Astrocyte (in vitro differentiated cells and primary cell): ENCODE results near the gene SBF2. TPM values are rescaled to one million over a fixed set of nuclear protein-coding genes. Genes with fewer than 3 reads are reported as not detected.

ENCODE experiments used
- DNase-seq: peaks from one replicate; pipeline ENCODE4 v3.0.0-alpha.2; 2010; ENCODE audit warnings: low read depth
- FAIRE-seq: peaks from 2 replicates; lab custom pipeline; 2011; peaks lifted over from hg19 to GRCh38; lab: Jason Lieb, UNC
- H2AFZ ChIP-seq: 2 replicates; pipeline ENCODE4 v1.6.0; 2012; ENCODE audit warnings: low read depth, low read length, inconsistent platforms
- H3K27ac ChIP-seq: 2 replicates; pipeline ENCODE4 v1.5.1; 2011; ENCODE audit warnings: low read depth, low read length, inconsistent platforms
- H3K27me3 ChIP-seq: 2 replicates; pipeline ENCODE4 v1.6.0; 2011; ENCODE audit warnings: low read length, inconsistent platforms; ENCODE audit not compliant: insufficient read depth
- H3K36me3 ChIP-seq: 2 replicates; pipeline ENCODE4 v1.5.1; 2011; ENCODE audit warnings: low read length, inconsistent platforms; ENCODE audit not compliant: insufficient read depth
- H3K4me1 ChIP-seq: 2 replicates; pipeline ENCODE4 v1.5.1; 2011; ENCODE audit warnings: low read length, inconsistent platforms; ENCODE audit not compliant: insufficient read depth
- H3K4me2 ChIP-seq: 2 replicates; pipeline ENCODE4 v1.6.0; 2012; ENCODE audit warnings: low read length, inconsistent platforms
- H3K4me3 ChIP-seq: 2 replicates; pipeline ENCODE4 v1.5.1; 2011; ENCODE audit warnings: low read depth, mild to moderate bottlenecking, low read length, inconsistent platforms; ENCODE audit not compliant: insufficient read depth
- H3K79me2 ChIP-seq: 2 replicates; pipeline ENCODE4 v1.6.0; 2012; ENCODE audit warnings: mild to moderate bottlenecking, low read length, inconsistent platforms; ENCODE audit not compliant: insufficient read depth
- H3K9ac ChIP-seq: 2 replicates; pipeline ENCODE4 v1.6.0; 2012; ENCODE audit warnings: mild to moderate bottlenecking, low read length, inconsistent platforms
- H3K9me3 ChIP-seq: 2 replicates; pipeline ENCODE4 v1.5.1; 2012; ENCODE audit warnings: low read depth, mild to moderate bottlenecking, low read length, inconsistent platforms; ENCODE audit not compliant: insufficient read depth
- H4K20me1 ChIP-seq: 2 replicates; pipeline ENCODE4 v1.6.0; 2012; ENCODE audit warnings: low read length, inconsistent platforms; ENCODE audit not compliant: insufficient read depth
- H3K27ac Mint-ChIP-seq: one replicate; pipeline ENCODE4 v1.8.0; 2021; ENCODE audit warnings: mild to moderate bottlenecking, mixed read lengths; ENCODE audit not compliant: unreplicated experiment
- H3K27me3 Mint-ChIP-seq: one replicate; pipeline ENCODE4 v1.8.0; 2021; ENCODE audit warnings: low read depth, mixed read lengths; ENCODE audit not compliant: unreplicated experiment
- H3K36me3 Mint-ChIP-seq: one replicate; pipeline ENCODE4 v1.8.0; 2021; ENCODE audit warnings: low read depth, mixed read lengths; ENCODE audit not compliant: unreplicated experiment
- H3K4me1 Mint-ChIP-seq: one replicate; pipeline ENCODE4 v1.8.0; 2021; ENCODE audit warnings: low read depth, mixed read lengths; ENCODE audit not compliant: unreplicated experiment
- H3K4me3 Mint-ChIP-seq: one replicate; pipeline ENCODE4 v1.8.0; 2021; ENCODE audit warnings: mild to moderate bottlenecking, moderate library complexity, mixed read lengths; ENCODE audit not compliant: unreplicated experiment
- H3K9me3 Mint-ChIP-seq: one replicate; pipeline ENCODE4 v1.8.0; 2021; ENCODE audit warnings: mild to moderate bottlenecking, mixed read lengths; ENCODE audit not compliant: unreplicated experiment
- EZH2 ChIP-seq: IDR thresholded peaks from 2 replicates; pipeline ENCODE4 v1.6.1; 2012; ENCODE audit warnings: mild to moderate bottlenecking, low read length, inconsistent platforms; ENCODE audit not compliant: insufficient read depth
- total RNA-seq: library from RNA; stranded (reverse); gene quantifications from 2 replicates; pipeline ENCODE4 v1.2.1, GENCODE V29; 2021
- TF ChIP-seq, protein P1 (sequence below): IDR thresholded peaks from 2 replicates; pipeline ENCODE4 v1.5.1; 2011; ENCODE audit warnings: low read depth, mild to moderate bottlenecking, inconsistent platforms, low read length, moderate library complexity; ENCODE audit not compliant: insufficient read depth

Gene SBF2
- total RNA-seq, 1 donor from 2014 or later: 50.0 TPM

DNA sequence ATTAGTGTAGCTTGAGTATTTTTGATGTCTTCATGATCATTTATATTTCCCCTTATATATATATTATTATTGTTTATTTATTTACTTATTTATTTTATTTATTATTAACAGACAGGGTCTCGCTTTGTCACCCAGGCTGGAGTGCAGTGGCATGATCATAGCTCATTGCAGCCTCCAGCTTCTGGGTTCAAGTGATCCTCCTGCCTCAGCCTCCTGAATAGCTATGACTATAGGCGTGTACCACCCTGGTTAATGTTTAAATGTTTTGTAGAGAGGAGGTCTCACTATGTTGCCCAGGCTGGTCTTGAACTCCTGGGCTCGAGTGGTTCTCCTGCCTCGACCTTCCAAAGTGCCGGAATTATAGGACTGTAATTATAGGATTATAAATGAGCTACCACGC lies 21.1 kb upstream of the SBF2 start:
- H3K4me3 ChIP-seq: no peak overlapping the region
- Mint-ChIP-seq H3K27me3 (no peaks in the 10 kb centered on the region), H3K27ac (no peak overlapping the region), H3K4me3 (no peak overlapping the region), H3K36me3 (no peaks in the 10 kb centered on the region), H3K9me3 (peaks cover 2% of the 10 kb centered on the region), H3K4me1 (peaks cover 7% of the 10 kb centered on the region)
- TF ChIP-seq, protein P1, sequence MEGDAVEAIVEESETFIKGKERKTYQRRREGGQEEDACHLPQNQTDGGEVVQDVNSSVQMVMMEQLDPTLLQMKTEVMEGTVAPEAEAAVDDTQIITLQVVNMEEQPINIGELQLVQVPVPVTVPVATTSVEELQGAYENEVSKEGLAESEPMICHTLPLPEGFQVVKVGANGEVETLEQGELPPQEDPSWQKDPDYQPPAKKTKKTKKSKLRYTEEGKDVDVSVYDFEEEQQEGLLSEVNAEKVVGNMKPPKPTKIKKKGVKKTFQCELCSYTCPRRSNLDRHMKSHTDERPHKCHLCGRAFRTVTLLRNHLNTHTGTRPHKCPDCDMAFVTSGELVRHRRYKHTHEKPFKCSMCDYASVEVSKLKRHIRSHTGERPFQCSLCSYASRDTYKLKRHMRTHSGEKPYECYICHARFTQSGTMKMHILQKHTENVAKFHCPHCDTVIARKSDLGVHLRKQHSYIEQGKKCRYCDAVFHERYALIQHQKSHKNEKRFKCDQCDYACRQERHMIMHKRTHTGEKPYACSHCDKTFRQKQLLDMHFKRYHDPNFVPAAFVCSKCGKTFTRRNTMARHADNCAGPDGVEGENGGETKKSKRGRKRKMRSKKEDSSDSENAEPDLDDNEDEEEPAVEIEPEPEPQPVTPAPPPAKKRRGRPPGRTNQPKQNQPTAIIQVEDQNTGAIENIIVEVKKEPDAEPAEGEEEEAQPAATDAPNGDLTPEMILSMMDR: no peak
- no peak for TF ChIP-seq EZH2
- H3K9me3 ChIP-seq: no peaks in the 10 kb centered on the region
- no peaks in the 10 kb centered on the region for H4K20me1 ChIP-seq
- no peak overlapping the region for H3K27ac ChIP-seq
- H3K4me2 ChIP-seq: no peak overlapping the region
- H3K27me3 ChIP-seq: no peaks in the 10 kb centered on the region
- DNase-seq (no peak), FAIRE-seq (no peak)
- no peaks in the 10 kb centered on the region for H3K79me2 ChIP-seq
- H3K36me3 ChIP-seq: no peaks in the 10 kb centered on the region
- no peak overlapping the region for H2AFZ ChIP-seq
- H3K9ac ChIP-seq: no peak overlapping the region
- no peaks in the 10 kb centered on the region for H3K4me1 ChIP-seq

DNA sequence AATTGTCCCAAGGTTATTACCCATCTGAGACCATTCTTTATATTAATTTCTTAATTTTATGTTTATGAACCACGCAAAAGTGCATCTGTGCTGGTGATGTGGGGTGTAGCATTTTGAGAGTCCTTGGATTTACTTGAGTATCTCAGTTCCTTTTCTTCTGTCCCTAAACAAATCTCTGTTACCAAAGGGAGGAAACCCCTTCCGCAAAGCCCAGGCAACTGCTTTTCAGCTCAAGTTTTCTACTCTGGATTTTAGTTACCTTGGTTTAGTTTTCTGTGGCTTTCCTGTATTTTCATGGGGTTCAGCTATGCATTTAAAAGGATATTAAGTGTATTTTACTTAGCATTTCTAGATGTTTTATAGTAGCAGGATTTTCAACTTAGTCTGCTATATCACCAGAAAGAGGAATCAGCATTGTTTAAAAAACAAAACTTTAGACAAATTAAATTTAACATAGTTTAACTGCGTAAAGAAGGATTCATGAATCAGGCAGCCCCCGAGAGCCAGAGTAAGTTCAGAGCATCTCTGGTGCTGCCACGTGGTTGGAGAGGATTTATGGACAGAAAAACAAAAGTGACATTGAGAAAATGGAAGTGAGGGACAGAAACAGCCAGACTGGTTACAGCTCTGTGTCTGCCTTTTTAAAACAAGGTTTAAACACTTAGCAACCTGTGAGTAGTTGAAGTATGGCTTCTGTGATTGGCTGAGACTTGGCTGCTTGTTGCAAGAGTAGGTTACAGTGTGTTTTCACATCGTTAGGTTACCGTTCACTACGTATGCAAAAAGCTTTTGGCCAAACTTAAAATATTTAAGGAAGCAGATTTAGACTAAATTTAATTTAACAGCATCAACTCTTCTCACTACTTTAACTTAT lies 20.4 kb upstream of the SBF2 start:
- Mint-ChIP-seq H3K27me3 (no peaks in the 10 kb centered on the region), H3K4me3 (no peak overlapping the region), H3K27ac (no peak overlapping the region), H3K36me3 (no peaks in the 10 kb centered on the region), H3K9me3 (peaks cover 2% of the 10 kb centered on the region), H3K4me1 (peaks cover 10% of the 10 kb centered on the region)
- H3K9me3 ChIP-seq: no peaks in the 10 kb centered on the region
- H3K4me3 ChIP-seq: no peak overlapping the region
- no peak overlapping the region for H3K27ac ChIP-seq
- no peaks in the 10 kb centered on the region for H3K79me2 ChIP-seq
- H3K4me2 ChIP-seq: no peak overlapping the region
- H3K27me3 ChIP-seq: no peaks in the 10 kb centered on the region
- FAIRE-seq (no peak), DNase-seq (peak; percentile 60)
- no peaks in the 10 kb centered on the region for H3K36me3 ChIP-seq
- no peak overlapping the region for H2AFZ ChIP-seq
- TF ChIP-seq, protein P1: no peak
- TF ChIP-seq EZH2: no peak
- H3K4me1 ChIP-seq: peaks cover 3% of the 10 kb centered on the region
- no peak overlapping the region for H3K9ac ChIP-seq
- no peaks in the 10 kb centered on the region for H4K20me1 ChIP-seq

DNA sequence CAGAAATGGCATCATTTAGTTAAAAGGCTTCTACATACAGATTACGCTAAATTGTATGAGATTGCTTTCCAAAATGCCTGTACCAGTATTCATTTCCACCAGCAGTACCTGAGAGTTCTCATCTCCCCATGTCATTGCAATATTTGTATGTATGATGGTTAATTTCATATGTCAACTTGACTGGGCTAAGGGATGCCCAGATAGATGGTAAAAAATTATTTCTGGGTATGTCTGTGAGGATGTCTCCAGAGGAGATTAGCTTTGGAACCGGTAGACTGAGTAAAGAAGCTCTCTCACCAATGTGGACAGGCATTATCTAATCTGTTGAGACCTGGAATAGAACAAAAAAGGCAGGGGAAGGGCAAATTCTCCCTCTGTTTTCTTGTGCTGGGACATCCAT lies 17.8 kb upstream of the SBF2 start:
- peaks cover 22% of the 10 kb centered on the region for H3K4me1 ChIP-seq
- Mint-ChIP-seq H3K4me3 (no peak overlapping the region), H3K36me3 (peaks cover 4% of the 10 kb centered on the region), H3K9me3 (no peaks in the 10 kb centered on the region), H3K27me3 (no peaks in the 10 kb centered on the region), H3K27ac (no peak overlapping the region), H3K4me1 (peaks cover 11% of the 10 kb centered on the region)
- no peaks in the 10 kb centered on the region for H3K27me3 ChIP-seq
- DNase-seq (no peak), FAIRE-seq (no peak)
- H3K4me2 ChIP-seq: no peak overlapping the region
- H3K4me3 ChIP-seq: no peak overlapping the region
- peaks cover 5% of the 10 kb centered on the region for H4K20me1 ChIP-seq
- TF ChIP-seq EZH2: no peak
- peaks cover 5% of the 10 kb centered on the region for H3K79me2 ChIP-seq
- no peak overlapping the region for H3K27ac ChIP-seq
- H3K9me3 ChIP-seq: no peaks in the 10 kb centered on the region
- H3K9ac ChIP-seq: no peak overlapping the region
- no peaks in the 10 kb centered on the region for H3K36me3 ChIP-seq
- H2AFZ ChIP-seq: no peak overlapping the region
